Central memory CD4-positive, alpha-beta T cell (primary cell): ENCODE measurements around the gene SPATA7.

Experiments used
- DNase-seq: peaks from one replicate; pipeline ENCODE4 v3.0.0; 2022

SPATA7 gene

DNA sequence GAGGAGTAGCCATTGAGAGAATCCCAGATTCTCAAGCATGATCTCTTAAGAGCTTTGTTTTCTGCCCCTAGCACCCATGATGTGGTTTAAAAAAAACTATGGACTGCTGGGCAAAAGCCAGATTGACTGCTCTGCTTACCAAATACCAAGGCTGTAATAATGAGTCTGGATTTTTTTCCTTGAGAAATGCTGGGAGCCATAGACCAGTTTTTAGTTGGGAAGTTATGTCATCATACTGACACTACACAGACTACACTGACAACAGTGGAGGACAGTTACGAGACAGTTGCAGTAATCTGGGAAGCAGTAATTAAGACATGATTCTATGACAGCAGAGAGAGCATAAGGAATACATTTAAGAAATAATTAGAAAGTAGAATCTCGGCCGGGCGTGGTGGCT, 35.8 kb downstream of the SPATA7 start:
- no peak for DNase-seq

DNA sequence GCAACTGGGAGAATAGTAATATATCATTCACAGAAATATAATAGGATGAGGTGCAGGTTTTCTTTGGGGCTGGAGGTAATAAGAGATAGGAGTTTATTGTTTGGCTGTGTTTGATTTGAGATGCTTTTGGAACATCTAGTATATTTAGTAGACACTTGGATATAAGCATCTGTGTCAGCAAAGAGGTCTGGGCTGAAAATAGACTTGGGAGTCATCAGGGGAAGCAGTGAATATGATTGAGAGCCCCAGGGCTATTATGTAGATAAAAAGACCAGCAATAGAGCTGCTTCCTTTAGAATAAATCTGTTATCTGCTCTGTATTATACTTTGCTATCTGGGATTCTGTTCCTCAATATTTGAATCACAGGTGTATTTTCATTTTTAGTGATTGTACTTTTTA, 36.6 kb downstream of the SPATA7 start:
- DNase-seq: no peak

DNA sequence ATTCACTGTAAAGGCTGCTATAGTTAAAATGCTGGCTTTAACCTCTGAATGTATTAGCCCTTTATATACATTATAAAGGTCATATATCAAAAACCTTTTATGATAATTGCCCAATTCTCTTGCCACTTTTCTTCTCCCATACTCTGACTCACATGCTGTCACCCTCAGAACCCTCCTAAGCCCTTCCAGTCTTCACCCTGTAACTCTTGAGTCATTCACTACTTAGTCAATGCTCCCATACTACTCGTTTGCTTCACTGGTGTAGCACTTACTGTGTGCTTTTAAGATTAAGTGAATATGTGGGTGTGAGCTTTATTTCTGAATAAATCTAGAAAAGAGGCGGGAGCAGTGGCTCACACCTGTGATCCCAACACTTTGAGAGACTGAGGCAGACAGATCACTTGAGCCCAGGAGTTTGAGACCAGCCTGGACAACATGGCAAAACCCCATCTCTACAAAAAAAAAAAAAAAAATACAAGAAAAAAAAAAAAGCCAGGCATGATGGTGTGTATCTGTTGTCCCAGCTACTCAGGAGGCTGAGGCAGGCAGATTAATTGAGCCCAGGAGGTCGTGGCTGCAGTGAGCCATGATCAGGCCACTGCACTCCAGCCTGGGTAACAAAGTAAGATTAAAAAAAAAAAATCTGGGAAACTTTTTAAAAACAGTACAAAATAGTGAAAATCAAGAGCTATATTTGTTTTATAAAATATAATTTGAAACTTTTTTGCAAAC, 37.6 kb downstream of the SPATA7 start:
- DNase-seq: no peak

DNA sequence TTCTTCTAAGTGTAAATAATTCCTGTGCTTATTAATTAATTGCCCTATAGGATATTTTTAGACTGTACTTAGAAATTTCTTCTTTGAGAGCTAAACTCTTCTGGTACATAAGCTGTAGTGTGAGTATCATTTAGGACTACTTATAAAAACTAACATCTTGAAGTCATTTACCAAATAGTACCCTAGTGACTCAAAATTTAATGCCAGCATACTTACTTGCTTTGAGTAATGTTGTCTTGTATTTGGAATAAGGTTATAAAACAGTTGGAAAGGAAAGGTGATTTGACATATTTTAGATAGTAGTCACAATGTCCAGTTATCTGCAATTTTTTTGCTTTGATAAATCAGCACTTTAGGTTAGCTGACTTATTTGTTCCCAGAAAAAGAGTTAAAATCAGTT, 39.1 kb downstream of the SPATA7 start:
- DNase-seq: no peak

DNA sequence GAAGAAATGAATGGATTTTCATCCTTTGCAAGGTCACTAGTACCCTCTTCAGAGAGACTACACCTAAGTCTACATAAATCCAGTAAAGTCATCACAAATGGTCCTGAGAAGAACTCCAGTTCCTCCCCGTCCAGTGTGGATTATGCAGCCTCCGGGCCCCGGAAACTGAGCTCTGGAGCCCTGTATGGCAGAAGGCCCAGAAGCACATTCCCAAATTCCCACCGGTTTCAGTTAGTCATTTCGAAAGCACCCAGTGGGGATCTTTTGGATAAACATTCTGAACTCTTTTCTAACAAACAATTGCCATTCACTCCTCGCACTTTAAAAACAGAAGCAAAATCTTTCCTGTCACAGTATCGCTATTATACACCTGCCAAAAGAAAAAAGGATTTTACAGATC, 40.8 kb downstream of the SPATA7 start:
- DNase-seq: no peak

DNA sequence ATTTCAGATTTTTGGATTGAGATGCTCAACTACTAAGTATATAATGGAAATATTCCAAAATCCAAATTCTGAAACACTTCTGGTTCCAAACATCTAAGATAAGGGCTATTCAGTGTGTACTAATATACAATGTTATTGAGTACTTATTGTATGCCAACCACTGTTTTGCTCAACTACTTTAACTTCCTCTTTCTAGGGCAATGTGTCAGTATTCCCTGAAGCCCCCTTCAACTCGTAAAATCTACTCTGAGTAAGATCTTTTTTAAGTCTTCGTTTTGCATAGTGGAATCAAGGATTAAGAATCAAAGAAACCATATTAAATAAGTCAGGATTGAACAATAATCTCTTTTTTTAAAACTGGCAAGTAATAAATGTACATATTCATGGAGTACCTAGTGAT, 45.5 kb downstream of the SPATA7 start:
- DNase-seq: no peak

DNA sequence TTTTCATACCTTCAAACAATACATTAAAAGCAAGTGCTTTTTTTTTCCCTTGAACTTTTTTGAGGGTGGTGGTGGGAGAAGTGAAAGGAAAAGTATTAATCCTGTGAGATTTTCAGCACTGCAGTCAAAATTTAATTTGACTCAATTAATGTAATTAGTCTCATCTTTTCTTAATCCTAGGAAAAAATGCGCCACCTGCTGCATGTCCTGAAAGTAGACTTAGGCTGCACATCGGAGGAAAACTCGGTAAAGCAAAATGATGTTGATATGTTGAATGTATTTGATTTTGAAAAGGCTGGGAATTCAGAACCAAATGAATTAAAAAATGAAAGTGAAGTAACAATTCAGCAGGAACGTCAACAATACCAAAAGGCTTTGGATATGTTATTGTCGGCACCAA, 52.2 kb downstream of the SPATA7 start:
- DNase-seq: no peak

DNA sequence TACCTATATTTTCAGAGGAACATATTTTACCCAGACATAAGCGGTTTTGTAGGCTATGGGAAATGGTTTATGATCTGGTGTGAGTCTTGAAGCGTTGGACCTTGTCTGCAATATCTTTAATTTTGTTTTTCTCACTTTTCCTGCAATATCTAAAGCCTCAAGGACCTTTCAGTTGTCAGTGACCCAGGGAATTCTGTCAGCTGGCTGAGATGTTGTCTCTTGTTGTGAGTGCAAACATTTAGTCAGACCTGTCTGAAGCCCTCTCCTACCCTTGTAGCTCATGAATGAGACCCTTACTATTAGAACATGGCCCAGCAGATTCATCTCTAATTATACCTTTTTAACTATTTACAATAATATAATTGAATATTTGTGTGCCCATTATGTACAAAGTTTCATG, 53.6 kb downstream of the SPATA7 start:
- DNase-seq: no peak

DNA sequence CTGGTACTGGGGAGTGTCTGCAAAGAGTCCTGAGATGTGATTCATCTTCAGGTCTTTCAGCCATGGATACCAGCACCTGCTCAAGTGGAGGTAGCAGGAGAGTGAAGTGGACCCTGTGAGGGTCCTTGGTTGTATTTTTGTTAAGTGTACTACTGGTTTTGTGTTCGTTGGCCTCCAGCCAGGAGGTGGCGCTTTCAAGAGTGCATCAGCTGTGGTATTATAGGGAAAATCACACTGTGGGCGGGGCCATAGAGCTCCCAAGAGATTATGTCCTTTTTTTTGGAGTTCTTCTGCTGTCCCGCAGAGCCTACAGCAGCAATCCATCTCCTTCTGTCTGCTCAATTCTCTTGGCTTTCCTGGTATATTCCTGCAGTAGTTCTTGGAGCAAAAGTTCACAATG, 66.8 kb downstream of the SPATA7 start:
- DNase-seq: no peak

DNA sequence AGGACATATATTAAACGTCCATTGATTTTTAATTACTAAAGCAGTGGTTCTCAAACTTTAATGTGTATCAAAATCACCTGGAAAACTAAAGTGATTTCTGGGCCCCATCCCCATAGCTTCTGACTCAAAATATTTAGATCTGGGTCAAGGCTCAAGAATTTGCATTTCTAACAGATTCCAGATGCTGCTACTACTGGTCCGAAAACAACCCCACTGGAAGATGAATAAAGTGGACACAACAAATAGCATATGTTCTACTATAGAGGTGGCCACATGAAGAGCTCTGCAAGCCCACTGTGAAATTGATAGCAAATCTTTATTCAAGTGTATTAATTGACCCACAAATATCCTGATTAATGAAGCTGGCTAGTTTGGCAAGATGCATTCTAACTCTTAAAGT, 69.4 kb downstream of the SPATA7 start:
- DNase-seq: no peak

DNA sequence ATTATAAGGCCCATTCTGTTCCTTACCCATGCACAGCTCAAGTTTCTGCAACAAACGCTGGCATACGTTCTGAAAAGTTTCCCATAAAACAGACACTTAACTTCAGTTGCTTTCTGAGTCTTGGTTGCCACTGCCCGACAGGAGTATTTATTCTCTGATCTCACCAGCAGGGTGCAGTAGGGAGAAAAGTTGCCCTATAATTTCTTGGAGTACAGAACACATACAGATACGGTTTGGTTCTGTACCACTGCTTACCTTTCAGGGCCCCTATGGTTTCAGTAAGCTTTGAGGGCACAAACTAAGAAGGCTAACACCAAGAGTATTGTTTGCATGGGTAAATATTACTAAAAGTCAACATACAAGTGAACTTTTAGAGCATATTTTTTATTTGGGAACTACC, 77.9 kb downstream of the SPATA7 start:
- no peak for DNase-seq

DNA sequence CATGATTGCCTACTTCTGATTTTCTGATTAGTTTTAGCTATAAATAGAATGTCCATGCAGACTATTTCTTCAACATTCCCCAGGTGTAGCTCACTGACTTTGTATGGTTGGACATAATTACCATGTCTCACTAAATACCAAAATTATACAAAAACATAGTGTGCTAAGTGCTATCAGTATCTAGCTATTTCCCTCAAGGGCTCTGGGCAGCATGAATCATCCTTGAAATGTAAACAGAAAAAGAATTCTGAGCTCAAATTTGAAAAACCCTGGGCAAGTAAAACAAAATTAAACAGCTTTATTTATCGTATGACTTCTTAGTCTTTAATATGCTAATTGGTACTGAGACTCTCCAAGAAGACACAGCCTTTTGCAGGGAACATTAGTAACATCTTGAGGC, 82.9 kb downstream of the SPATA7 start:
- DNase-seq: no peak

DNA sequence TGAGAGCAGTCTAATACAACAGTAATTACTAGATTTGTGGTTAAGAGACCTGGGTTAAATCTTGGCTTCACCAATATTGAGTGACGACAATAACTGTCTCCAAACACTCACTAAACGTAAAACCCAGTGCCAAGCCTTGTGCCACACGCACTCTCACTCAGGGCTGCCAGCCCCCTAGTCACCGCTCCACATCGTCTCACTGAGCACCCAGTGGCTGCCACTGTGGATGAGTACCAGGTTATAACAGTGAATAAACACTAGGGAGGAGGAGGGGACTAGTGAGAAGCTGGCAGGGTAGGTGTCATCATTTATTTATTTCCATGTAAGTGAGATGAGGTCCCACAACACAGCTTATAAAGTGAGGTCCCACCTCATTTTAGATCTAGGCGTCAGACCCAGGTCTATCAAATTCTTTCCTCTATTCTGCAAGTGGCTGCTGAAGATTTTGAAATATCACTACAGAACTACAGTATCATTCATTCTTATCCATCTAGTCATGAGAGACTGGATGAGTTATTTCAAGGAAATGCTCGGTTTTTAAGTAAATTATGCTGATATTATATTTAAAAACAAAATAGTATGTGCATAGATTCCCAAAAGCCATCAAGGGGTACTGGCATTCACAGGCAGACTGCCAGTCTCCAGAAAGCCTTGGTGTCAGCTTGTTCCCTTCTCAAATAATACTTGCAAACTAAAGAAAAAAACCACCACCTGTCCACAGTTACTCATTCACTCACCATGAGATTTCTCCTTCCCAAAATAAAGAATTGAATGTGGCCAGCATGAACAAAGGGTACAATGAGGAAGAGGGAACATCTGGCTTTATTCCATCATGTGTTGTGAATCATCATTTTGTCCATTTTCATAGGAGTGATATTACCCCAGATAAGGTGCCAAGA, 85.3 kb downstream of the SPATA7 start:
- DNase-seq: no peak

DNA sequence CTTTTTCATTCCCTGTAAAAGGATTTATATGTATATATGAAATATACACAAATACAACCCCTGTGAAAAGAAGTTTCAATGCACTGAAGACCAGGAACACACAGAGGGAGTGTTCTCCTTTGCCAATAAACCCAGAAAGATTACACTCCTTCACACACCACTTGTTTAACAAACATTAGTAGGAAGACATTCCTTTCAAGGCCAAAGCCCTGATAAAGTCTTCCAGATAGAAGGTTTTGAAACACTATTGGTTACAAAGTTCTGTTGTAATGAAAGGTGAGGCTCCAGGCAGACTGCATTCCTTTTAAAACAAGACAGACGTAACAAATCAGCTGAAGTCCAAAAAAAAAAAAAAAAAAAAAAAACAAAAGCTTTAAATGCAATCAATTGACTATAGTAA, 88.3 kb downstream of the SPATA7 start:
- no peak for DNase-seq

DNA sequence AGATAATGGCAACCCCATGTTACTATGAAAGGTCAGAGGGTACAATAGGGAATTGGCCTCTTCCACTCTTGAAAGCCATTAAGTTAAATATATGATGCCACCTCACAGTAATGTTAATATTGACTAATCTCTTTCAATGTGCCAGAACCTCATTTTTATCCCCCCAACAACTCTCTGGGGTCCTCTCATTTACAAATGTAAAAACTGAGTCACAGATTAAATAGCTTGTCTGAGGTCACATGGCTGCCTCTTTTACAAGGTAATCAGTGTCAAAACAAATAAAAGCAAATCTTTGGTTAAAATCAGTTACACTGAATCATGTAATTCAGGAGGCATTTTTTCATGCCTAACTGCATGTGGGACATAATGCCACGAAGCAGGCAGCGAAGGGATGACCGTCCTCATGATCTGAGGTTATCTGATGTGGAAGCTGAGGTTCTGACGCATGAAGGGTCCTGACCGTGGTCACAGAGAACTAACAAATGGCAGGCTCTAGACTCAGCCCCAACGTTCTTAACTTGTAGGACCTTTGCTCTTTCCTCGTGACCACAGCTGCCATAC, 90.8 kb downstream of the SPATA7 start:
- DNase-seq: no peak

DNA sequence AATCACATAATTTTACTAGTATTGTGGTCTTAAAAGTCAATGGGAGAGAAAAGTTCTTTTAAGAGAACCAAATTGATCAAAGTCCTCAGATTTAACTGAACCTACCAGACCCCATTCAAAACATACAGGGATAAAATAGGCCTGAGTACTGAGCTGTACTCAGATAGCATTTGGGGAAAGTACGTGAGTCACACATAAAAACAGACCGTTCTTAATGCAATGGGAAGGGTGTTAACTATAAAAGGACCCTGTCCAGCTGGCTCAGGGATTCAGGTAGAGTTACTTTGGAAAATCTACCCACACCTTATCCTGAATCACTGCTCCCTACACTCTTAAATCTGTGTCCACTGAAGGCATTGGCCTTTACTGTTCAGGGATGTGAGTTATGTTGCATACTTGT, 91.4 kb downstream of the SPATA7 start:
- no peak for DNase-seq

DNA sequence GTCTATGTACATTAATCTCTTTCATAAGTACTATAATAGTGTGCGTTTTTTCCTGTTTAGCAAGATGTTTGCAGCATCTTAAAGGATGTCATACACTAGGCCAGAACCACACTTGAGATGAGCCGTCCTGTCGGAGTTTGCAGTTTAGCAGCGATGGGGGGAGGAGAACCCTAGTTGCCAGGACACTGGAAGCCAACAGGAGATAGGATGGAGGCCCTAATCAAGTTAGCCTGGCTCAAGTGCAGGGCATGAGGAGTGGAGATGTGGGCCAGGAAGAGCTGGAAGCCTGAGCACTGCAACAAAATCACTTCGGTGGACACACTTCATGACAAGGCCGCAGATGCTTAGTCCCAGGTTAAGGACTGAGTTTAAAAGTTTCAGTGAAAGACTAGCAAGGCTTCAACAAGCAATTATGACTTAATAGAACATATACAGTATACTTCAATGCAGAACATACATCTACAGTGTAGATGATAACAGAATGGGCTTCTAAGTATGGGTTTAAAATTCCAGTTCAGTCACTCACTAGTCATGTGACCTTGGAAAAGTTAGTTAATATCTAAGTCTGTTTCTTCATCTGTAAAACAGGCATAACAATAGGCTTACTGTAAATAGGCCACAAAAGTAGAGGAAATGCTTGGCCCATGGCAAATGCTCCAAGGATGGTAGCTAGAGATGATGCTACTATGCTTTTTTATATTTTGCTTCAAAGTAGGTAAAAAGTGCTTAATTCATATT, 92.2 kb downstream of the SPATA7 start:
- DNase-seq: no peak

DNA sequence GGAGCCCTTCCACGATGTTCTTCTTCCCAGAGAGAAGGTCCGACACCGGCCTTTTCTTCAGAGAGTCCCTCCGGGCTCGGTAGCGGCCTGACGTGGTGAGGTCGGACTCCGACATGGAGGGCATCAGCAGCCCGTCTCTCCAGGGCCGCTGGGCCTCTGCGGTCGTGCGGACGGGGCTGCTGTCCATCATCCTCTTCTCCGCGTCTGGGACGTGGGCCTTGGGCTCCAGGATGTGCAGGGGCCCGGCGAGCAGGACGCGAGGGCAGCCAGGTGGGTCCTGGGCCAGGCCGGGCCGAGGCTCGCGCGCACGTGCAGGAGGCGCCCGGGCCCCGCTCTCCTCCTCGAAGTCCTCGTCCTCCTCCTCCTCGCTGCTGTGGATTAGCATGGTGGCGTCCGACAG, 93.5 kb downstream of the SPATA7 start:
- DNase-seq: no peak

DNA sequence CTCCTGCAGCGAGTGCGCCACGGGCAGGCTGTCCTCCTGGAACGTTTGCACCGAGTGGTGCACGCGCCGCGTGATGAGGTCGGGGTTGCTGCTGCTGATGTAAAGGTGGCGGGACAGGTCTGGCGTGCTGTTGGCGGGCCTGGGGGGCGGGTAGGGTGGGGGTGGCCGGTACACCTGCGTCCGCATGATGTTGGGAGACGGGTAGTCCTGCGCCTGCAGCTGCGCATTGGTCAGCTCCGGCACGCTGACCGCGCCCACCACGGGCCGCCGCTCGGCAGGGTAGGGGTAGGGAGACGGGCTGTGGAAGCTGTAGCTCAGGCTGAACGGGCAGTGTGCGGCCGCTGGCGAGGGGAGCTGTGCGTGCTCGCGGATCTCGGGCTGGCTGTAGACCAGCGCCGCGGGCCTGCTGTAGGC, 94.1 kb downstream of the SPATA7 start:
- DNase-seq: no peak

DNA sequence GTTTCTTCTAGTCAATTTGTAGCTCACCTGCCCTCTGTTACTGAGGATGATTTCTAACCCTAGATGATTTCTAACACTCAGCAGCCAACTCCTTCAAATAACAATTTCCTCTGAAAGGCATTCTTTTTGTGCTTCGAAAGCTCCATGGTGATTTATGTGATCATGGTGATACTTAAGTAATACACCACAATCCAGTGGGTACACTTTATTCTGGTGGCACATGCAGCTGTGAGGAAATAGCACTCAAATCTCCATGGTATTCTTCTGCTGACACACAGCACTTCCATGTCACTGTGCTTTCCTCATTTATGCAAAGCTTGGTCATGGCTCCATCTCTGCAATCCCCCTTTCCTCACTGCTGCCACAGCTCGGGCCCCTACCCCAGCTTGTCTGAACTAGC, 95.6 kb downstream of the SPATA7 start:
- no peak for DNase-seq

DNA sequence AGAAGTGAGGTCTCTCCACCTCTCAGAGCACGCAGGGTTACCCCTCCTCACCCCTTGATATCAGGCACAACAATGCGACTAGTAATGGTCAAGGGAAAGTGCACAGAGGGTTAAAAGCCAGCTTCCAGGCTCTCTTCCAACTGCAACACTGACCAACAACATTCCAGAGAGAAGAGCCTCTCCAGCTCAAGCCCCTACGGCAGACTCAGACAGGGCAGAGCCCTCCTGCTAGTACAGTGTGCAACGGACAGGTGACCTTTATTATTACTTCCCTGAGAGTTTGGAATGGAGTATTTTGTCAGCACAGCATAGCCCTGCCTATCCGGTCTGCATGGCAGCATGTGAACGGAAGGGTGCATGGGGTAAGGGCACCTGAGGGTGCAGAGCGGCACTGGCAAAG, 96.3 kb downstream of the SPATA7 start:
- no peak for DNase-seq

DNA sequence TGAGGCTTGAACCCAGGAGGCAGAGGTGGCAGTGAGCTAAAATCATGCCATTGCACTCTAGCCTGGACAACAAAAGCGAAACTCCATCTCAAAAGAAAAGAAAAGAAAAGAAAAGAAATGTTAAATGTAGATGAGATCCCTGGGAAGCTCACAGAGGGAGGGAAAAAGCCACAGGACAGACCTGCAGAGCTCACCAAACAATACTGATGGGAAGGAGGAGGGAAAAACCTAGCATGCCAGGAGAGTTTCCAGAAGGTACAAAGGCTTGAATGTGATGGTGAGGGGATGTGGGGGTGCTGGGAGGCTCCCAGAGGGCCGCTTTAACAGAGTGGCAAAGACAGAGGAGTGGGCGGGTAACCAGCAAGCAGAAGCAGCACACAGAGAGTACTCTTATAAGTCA, 97.1 kb downstream of the SPATA7 start:
- DNase-seq: no peak
